Bronchial epithelial cell (primary cell): Measurements from ENCODE around the gene EPHB3. TPM values are rescaled to one million over a fixed set of nuclear protein-coding genes. Genes with fewer than 3 reads are reported as not detected.

ENCODE experiments used
- DNase-seq: peaks from one replicate; pipeline ENCODE4 v3.0.0-alpha.2; 2010; ENCODE audit warnings: low read depth
- FAIRE-seq: peaks from 2 replicates; lab custom pipeline; 2011; peaks lifted over from hg19 to GRCh38; lab: Jason Lieb, UNC
- H3K27me3 ChIP-seq: 2 replicates; pipeline ENCODE4 v1.5.1; 2011; ENCODE audit warnings: low read length; ENCODE audit not compliant: control insufficient read depth, insufficient read depth
- H3K36me3 ChIP-seq: 2 replicates; pipeline ENCODE4 v1.5.1; 2011; ENCODE audit warnings: low read length; ENCODE audit not compliant: control insufficient read depth, insufficient read depth
- H3K4me3 ChIP-seq: 2 replicates; pipeline ENCODE4 v1.5.1; 2011; ENCODE audit warnings: mild to moderate bottlenecking, low read depth, low read length, control low read depth
- CTCF ChIP-seq: IDR thresholded peaks from 2 replicates; pipeline ENCODE4 v1.5.1; 2011; ENCODE audit warnings: mild to moderate bottlenecking, moderate library complexity, low read length, control low read depth, inconsistent platforms; ENCODE audit not compliant: insufficient read depth, severe bottlenecking
- total RNA-seq: library from RNA; depleted of rRNA; stranded (reverse); fragments of >200 nt; gene quantifications from 2 replicates; pipeline ENCODE4 v1.2.1, GENCODE V29; 2014

The EPHB3 gene
- total RNA-seq, 1 donor from 2014 or later, result 9.2 TPM

DNA sequence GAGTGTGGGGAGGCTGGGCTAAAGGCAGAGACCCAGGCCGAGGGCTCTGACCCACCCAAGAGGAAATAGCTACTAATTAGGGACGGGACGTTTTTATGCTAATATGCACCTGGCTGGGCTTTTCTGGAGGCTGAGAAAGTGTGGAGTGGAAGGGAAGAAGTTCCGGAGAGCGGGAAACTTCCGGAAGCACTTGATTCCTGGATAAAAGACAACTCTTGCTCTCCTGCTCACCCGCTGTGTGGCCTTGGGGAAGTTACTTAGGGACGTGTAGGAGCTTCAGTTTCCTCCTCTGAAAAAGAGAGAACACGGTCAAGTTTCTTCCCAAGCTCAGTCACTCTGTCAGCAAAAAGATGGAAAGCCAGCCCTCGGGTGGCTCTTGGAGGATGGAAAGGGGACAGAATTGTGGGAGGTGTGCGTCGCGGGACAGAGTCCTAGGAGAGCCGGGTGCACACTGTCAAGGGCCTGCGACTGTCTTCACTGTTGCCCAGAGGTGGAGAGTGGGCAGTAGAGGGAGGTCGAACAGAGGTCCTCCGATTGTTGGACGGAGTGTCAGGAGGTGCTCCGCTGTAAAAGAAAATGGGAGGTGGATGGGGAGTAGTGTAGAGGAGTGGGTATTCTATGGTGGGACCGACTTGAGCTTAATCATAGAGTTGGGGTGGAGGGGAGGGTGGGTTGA lies 43.2 kb downstream of the EPHB3 start:
- FAIRE-seq, result peak; percentile 36
- Histone ChIP-seq H3K4me3 (peak overlapping the region; percentile 31), H3K36me3 (no peaks in the 10 kb centered on the region), H3K27me3 (peaks cover 17% of the 10 kb centered on the region)
- no peak for DNase-seq
- no peak for TF ChIP-seq CTCF

GRCh38 chr3:184608209-184608608 lies 46.6 kb downstream of the EPHB3 start:
- FAIRE-seq, result no peak
- Histone ChIP-seq H3K36me3 (no peaks in the 10 kb centered on the region), H3K27me3 (peaks cover 10% of the 10 kb centered on the region), H3K4me3 (no peak overlapping the region)
- no peak for DNase-seq
- TF ChIP-seq CTCF, result no peak

DNA sequence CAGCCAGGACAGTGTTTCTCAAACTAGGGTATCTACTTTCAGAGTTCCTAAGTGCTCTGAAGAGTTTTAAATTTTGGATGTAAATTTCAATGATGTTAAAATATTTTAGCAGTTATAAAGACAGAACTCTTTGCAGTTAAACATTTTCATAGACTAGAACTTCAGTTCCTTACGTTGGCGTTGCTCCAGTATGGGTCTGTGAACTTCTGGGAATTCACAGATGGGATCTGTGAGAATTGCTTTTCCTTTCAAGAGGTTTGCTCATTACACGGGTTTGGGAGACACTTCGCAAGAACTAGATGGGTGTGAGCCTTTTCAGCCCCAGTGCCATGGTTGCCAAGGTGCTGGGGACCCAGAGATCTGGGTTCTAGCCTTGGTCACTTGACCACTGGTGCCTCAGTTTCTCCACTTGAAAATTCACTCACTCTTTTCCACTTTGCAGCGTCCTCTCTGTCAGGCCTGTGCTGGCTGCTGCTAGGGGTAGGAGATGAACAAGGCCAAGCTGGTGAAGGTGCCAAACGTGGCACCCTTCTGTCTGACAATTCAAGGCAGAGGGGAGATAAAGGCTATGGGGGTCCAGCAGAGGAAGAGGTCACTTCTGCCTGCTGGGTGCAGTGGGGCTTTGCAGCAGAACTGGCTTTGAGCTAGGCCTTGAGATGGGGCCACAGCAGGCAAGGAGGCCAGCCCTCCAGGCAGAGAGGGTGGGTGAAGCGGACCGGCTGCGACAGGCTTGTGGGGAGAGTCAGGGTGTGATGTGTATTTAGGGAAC lies 48.1 kb downstream of the EPHB3 start:
- peaks cover under 1% of the 10 kb centered on the region for H3K27me3 ChIP-seq
- no peaks in the 10 kb centered on the region for H3K36me3 ChIP-seq
- DNase-seq, result no peak
- peak; percentile 28 for FAIRE-seq
- no peak for TF ChIP-seq CTCF
- H3K4me3 ChIP-seq, result no peak overlapping the region

GRCh38 chr3:184610245-184610871 lies 48.8 kb downstream of the EPHB3 start:
- no peak overlapping the region for H3K4me3 ChIP-seq
- no peaks in the 10 kb centered on the region for H3K36me3 ChIP-seq
- no peaks in the 10 kb centered on the region for H3K27me3 ChIP-seq
- no peak for TF ChIP-seq CTCF
- FAIRE-seq, result no peak
- no peak for DNase-seq

DNA sequence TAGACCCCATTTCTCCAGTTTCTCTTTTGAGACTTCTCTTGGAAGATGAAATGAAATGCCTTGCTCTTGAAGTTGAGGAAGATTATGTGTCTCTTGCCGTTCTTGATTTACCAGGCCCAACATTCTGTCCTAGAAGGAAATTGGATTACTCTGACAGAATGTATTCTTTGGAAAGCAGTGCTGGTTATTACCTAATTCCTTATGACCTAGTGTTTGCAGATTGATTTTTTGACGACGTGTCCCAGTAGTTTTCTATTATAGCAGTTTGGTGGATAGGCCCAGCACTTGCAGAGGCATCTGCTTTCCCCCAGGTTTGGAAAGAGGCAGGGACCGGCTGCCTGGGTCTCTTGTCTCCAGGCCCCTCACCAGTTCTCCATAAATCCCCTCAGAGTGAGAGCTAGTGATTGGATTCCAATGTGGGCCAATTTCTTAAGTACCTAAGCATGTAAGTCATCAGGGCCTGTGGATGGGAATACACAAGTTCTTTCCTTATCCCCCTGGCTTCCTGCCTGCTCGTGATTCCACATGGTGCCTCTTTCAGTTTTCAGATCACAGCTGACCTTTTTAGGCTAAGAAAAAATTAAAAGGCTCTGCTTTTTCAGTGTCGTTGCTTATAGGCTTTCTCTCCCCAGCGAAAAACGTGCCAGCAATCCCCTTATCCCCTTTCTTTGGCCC lies 50.2 kb downstream of the EPHB3 start:
- H3K36me3 ChIP-seq, result no peaks in the 10 kb centered on the region
- FAIRE-seq, result peak; percentile 83
- no peak overlapping the region for H3K4me3 ChIP-seq
- no peaks in the 10 kb centered on the region for H3K27me3 ChIP-seq
- no peak for TF ChIP-seq CTCF
- no peak for DNase-seq
